Caco-2 (cell line): Measurements from ENCODE around the gene TEX13D. TPM values are rescaled to one million over a fixed set of nuclear protein-coding genes. Genes with fewer than 3 reads are reported as not detected.

Experiments
- BruUV-seq: library from RNA; stranded (reverse); fragments of 400-500 nt; replicated peaks from 2 replicates; lab custom pipeline; 2021; lab: Mats Ljungman, UMichigan
- CTCF ChIA-PET: fragments of 300-600 bp; sonication (Branson Sonifier 250); formaldehyde crosslinking; loops from one replicate; lab custom pipeline; 2022; ENCODE audit warnings: antibody characterized with exemption; lab: Charles Lee
- POLR2A ChIA-PET: fragments of 300-600 bp; sonication (Branson Sonifier 250); formaldehyde crosslinking; loops from one replicate; lab custom pipeline; 2022; ENCODE audit warnings: antibody characterized with exemption; lab: Charles Lee
- DNase-seq, 2 experiments: peaks; one replicate each; pipeline versions ENCODE4 v3.0.0 to v3.0.0-alpha.2; 2020 to 2022
- H3K27me3 ChIP-seq: replicated peaks from 2 replicates; pipeline ENCODE4 v1.6.0; 2011; ENCODE audit warnings: low read length; ENCODE audit not compliant: control insufficient read depth, insufficient read depth
- H3K36me3 ChIP-seq: 2 replicates; pipeline ENCODE4 v1.5.1; 2011; ENCODE audit warnings: low read length; ENCODE audit not compliant: control insufficient read depth, insufficient read depth
- H3K4me1 ChIP-seq: fragments of 250-450 bp; sonication (Bioruptor Pico); 2 replicates; pipeline ENCODE4 v1.5.1; 2020; ENCODE audit warnings: mild to moderate bottlenecking
- H3K4me3 ChIP-seq: 2 replicates; pipeline ENCODE4 v1.5.1; 2011; ENCODE audit warnings: low read depth, mild to moderate bottlenecking, control low read depth, low read length
- H3K9me3 ChIP-seq: fragments of 250-450 bp; sonication (Bioruptor Pico); 2 replicates; pipeline ENCODE4 v1.5.1; 2020; ENCODE audit warnings: mild to moderate bottlenecking, moderate library complexity
- H3K27ac Mint-ChIP-seq: one replicate; pipeline ENCODE4 v1.8.0; 2022; ENCODE audit warnings: mixed read lengths; ENCODE audit not compliant: unreplicated experiment
- H3K27me3 Mint-ChIP-seq: one replicate; pipeline ENCODE4 v1.8.0; 2022; ENCODE audit warnings: mixed read lengths; ENCODE audit not compliant: insufficient read depth, unreplicated experiment
- H3K36me3 Mint-ChIP-seq: one replicate; pipeline ENCODE4 v1.8.0; 2022; ENCODE audit warnings: mild to moderate bottlenecking, mixed read lengths; ENCODE audit not compliant: insufficient read depth, unreplicated experiment
- H3K4me1 Mint-ChIP-seq: one replicate; pipeline ENCODE4 v1.8.0; 2022; ENCODE audit warnings: low read depth, mixed read lengths; ENCODE audit not compliant: unreplicated experiment
- H3K4me3 Mint-ChIP-seq: one replicate; pipeline ENCODE4 v1.8.0; 2022; ENCODE audit warnings: mild to moderate bottlenecking, moderate library complexity, mixed read lengths; ENCODE audit not compliant: unreplicated experiment
- H3K9me3 Mint-ChIP-seq: one replicate; pipeline ENCODE4 v1.8.0; 2022; ENCODE audit warnings: mixed read lengths; ENCODE audit not compliant: unreplicated experiment
- CTCF ChIP-seq, 2 experiments: fragments of 200-600 bp in 1 of 2; IDR thresholded peaks; 1 replicate in 1 of 2; 2 replicates in 1 of 2; pipeline versions ENCODE4 v1.5.1 to v1.8.0; 2011 to 2022; ENCODE audit warnings: antibody characterized with exemption in 1 of 2, control low read depth in 1 of 2, inconsistent platforms in 1 of 2, low read depth in 1 of 2, low read length in 1 of 2, mild to moderate bottlenecking in 1 of 2, moderate library complexity in 1 of 2; ENCODE audit not compliant: insufficient read depth in 1 of 2, severe bottlenecking in 1 of 2, unreplicated experiment in 1 of 2
- intact Hi-C: fragments of 100-400 bp; cut with micrococcal nuclease; formaldehyde crosslinking; loops from one replicate; pipeline ENCODE4 v1.10.0; 2022; ENCODE audit not compliant: unreplicated experiment
- total RNA-seq: library from RNA; stranded (reverse); gene quantifications from 2 replicates; pipeline ENCODE4 v1.2.3, GENCODE V29; 2022

Gene TEX13D
- total RNA-seq, 1 experiment from 2014 or later, result not detected

DNA sequence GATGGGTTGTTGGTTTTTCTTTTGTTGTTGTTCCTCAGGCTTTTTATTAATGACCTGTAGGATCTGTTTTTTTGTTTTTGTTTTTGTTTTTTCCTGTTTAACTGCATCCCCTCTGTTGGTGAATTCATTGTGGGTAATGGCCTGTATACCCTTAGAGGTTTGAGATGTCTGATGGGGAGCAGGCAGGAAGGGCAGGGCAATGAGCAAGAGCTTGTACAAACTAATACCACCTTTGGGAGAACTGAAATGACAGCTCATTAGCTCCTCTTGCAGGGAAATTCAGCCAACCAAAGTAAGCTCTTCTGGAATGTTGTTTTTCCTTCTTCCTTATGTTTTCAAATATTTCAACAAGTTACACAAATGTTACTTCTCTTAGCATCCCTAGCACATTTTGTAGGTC, 37.3 kb downstream of the TEX13D start:
- Histone ChIP-seq H3K36me3 (no peaks in the 10 kb centered on the region), H3K4me1 (no peaks in the 10 kb centered on the region), H3K4me3 (no peak overlapping the region), H3K27me3 (no peaks in the 10 kb centered on the region), H3K9me3 (no peaks in the 10 kb centered on the region)
- Mint-ChIP-seq H3K27me3 (no peaks in the 10 kb centered on the region), H3K36me3 (no peaks in the 10 kb centered on the region), H3K4me1 (no peaks in the 10 kb centered on the region), H3K27ac (no peak overlapping the region), H3K9me3 (no peaks in the 10 kb centered on the region), H3K4me3 (no peak overlapping the region)
- intact Hi-C loops, result no loop called here
- no peak for DNase-seq
- BruUV-seq, result no TSS peak
- POLR2A ChIA-PET, result no interaction called here
- TF ChIP-seq CTCF (IDR thresholded peaks at IDR 0.05; ENCODE audit: insufficient read depth in 1 of 2, low read depth in 1 of 2, low read length in 1 of 2, severe bottlenecking in 1 of 2, unreplicated experiment in 1 of 2), result no peak
- CTCF ChIA-PET, result no interaction called here

DNA sequence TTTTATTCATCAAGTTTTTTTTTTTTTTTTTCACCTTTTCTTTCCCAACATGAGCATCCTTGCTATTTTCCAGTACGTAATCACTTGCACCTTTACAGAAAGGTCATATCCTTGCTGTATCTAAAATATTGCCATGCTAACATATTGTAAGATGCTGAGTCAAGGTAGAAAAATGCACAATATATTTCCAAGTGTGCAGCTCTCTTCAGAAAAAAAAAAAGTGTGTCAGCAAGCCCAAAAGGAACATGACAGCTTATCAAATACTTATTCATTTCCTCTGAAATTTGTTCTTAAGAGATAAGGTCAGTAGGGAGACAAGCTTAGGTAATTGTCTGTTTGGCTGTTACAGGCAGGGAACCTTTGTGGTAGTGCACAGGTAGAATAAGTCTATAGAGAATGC, 40.9 kb downstream of the TEX13D start:
- Histone ChIP-seq H3K9me3 (no peaks in the 10 kb centered on the region), H3K4me1 (no peaks in the 10 kb centered on the region), H3K27me3 (no peaks in the 10 kb centered on the region), H3K4me3 (no peak overlapping the region), H3K36me3 (no peaks in the 10 kb centered on the region)
- H3K36me3 Mint-ChIP-seq, result no peaks in the 10 kb centered on the region
- TF ChIP-seq CTCF (IDR thresholded peaks at IDR 0.05; ENCODE audit: insufficient read depth in 1 of 2, low read depth in 1 of 2, low read length in 1 of 2, severe bottlenecking in 1 of 2, unreplicated experiment in 1 of 2), result no peak
- no peak for DNase-seq
- no TSS peak for BruUV-seq
- no peaks in the 10 kb centered on the region for H3K27me3 Mint-ChIP-seq
- no peak overlapping the region for H3K4me3 Mint-ChIP-seq
- CTCF ChIA-PET, result no interaction called here
- POLR2A ChIA-PET, result no interaction called here
- no peaks in the 10 kb centered on the region for H3K4me1 Mint-ChIP-seq
- intact Hi-C loops, result no loop called here
- H3K9me3 Mint-ChIP-seq, result no peaks in the 10 kb centered on the region
- H3K27ac Mint-ChIP-seq, result no peak overlapping the region

DNA sequence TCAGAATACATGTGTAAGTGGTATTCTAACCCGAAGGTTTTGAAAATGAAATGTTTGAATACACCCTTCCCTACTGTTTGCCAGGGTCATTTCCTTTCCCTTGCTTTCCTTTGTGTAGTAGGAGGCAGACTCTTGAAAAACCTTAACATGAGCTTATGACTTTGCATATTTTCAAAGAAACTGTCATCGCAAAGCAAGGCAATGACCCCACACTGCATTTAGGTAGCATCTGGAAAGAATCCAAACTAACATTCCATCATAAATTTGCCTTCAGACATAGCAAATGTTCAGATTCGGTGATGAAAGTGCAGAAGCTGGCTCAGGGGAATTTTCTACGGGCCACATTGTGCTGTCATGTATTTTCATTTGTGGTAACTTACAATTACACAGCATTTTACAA, 46.2 kb downstream of the TEX13D start:
- Mint-ChIP-seq H3K36me3 (no peaks in the 10 kb centered on the region), H3K4me3 (no peak overlapping the region), H3K27ac (no peak overlapping the region), H3K4me1 (no peaks in the 10 kb centered on the region), H3K27me3 (peaks cover 4% of the 10 kb centered on the region), H3K9me3 (no peaks in the 10 kb centered on the region)
- H3K9me3 ChIP-seq, result no peaks in the 10 kb centered on the region
- H3K36me3 ChIP-seq, result no peaks in the 10 kb centered on the region
- ChIA-PET CTCF (no interaction called here), POLR2A (no interaction called here)
- intact Hi-C loops, result no loop called here
- no peaks in the 10 kb centered on the region for H3K4me1 ChIP-seq
- no peak overlapping the region for H3K4me3 ChIP-seq
- no TSS peak for BruUV-seq
- no peaks in the 10 kb centered on the region for H3K27me3 ChIP-seq
- no peak for TF ChIP-seq CTCF (IDR thresholded peaks at IDR 0.05; ENCODE audit: insufficient read depth in 1 of 2, low read depth in 1 of 2, low read length in 1 of 2, severe bottlenecking in 1 of 2, unreplicated experiment in 1 of 2)
- no peak for DNase-seq
